Stimulated activated CD4-positive, alpha-beta T cell treated with anti-CD3 and anti-CD28 coated beads, Interleukin-12 subunit alpha, Interleukin-12 subunit beta, amount 100 ng/mL, for 48 hours (primary cell): ENCODE results near the gene ADGRB3.
"Not testable (repeated sequence)": the region's sequence is repeated elsewhere in the genome, so short reads cannot be mapped to it uniquely, and the experiment has no call there.

Experiments
- DNase-seq, 3 donors: peaks; one replicate each; pipeline ENCODE4 v3.0.0-alpha.2; 2020; ENCODE audit warnings: low read depth in 2 of 3, low spot score in 1 of 3

ADGRB3 gene

GRCh38 chr6:68778356-68779020 lies 143.4 kb downstream of the ADGRB3 start:
- no peak for DNase-seq

- no peak for DNase-seq
Observed at GRCh38 chr6:68779366-68779765, 144.3 kb downstream of the ADGRB3 start.

- not testable (repeated sequence) for DNase-seq
Observed at GRCh38 chr6:68790128-68790527, 155.0 kb downstream of the ADGRB3 start.

GRCh38 chr6:68814976-68815375 lies 179.9 kb downstream of the ADGRB3 start:
- not testable (repeated sequence) for DNase-seq

- no peak for DNase-seq
Observed at GRCh38 chr6:68826501-68826900, 191.4 kb downstream of the ADGRB3 start.

- DNase-seq = no peak
Observed at GRCh38 chr6:68834551-68834950, 199.5 kb downstream of the ADGRB3 start.

- no peak for DNase-seq
Observed at GRCh38 chr6:68838571-68838970, 203.5 kb downstream of the ADGRB3 start.

GRCh38 chr6:68852791-68853190 lies 217.7 kb downstream of the ADGRB3 start:
- no peak for DNase-seq

- no peak for DNase-seq
Observed at GRCh38 chr6:68859233-68859632, 224.2 kb downstream of the ADGRB3 start.

- no peak for DNase-seq
Observed at GRCh38 chr6:68868646-68869045, 233.6 kb downstream of the ADGRB3 start.

- DNase-seq = no peak
Observed at GRCh38 chr6:68873236-68873635, 238.2 kb downstream of the ADGRB3 start.

GRCh38 chr6:68874747-68875146 lies 239.7 kb downstream of the ADGRB3 start:
- DNase-seq = no peak

GRCh38 chr6:68875403-68875802 lies 240.3 kb downstream of the ADGRB3 start:
- no peak for DNase-seq

GRCh38 chr6:68876792-68877493 lies 241.9 kb downstream of the ADGRB3 start:
- no peak for DNase-seq

GRCh38 chr6:68880050-68880813 lies 245.2 kb downstream of the ADGRB3 start:
- DNase-seq = no peak

GRCh38 chr6:68883325-68883724 lies 248.2 kb downstream of the ADGRB3 start:
- not testable (repeated sequence) for DNase-seq

GRCh38 chr6:68891419-68891818 lies 256.3 kb downstream of the ADGRB3 start:
- DNase-seq = no peak

GRCh38 chr6:68892452-68892851 lies 257.4 kb downstream of the ADGRB3 start:
- no peak for DNase-seq

GRCh38 chr6:68895929-68896328 lies 260.8 kb downstream of the ADGRB3 start:
- DNase-seq = no peak

GRCh38 chr6:68901044-68901443 lies 266.0 kb downstream of the ADGRB3 start:
- no peak for DNase-seq

- no peak for DNase-seq
Observed at GRCh38 chr6:68911334-68911733, 276.3 kb downstream of the ADGRB3 start.

- DNase-seq = no peak
Observed at GRCh38 chr6:68911811-68912210, 276.7 kb downstream of the ADGRB3 start.
